Lower leg skin (tissue), 4 donors: ENCODE data around the gene TREH. TPM values are rescaled to one million over a fixed set of nuclear protein-coding genes. Genes with fewer than 3 reads are reported as not detected.

Source experiments
- DNase-seq, 2 donors: peaks; one replicate each; pipeline ENCODE4 v3.0.0-alpha.2; 2019; ENCODE audit warnings: low spot score in 2 of 2
- H3K4me3 ChIP-seq: fragments of 200-600 bp; sonication (generic); 2 replicates; pipeline ENCODE4 v1.5.1; 2017; ENCODE audit warnings: mild to moderate bottlenecking, low read depth; ENCODE audit not compliant: poor library complexity, severe bottlenecking
- POLR2A ChIP-seq, 2 donors: fragments of 450-650 bp; IDR thresholded peaks; one replicate each; pipeline ENCODE4 v1.6.1; 2016 to 2017; ENCODE audit warnings: antibody characterized with exemption in 2 of 2, mild to moderate bottlenecking in 1 of 2, moderate library complexity in 1 of 2
- WGBS, 2 donors: methylation state at CpG; one replicate each; pipeline ENCODE4 v1.1.5; 2018; 5-methylcytosine and 5-hydroxymethylcytosine counted together
- intact Hi-C: fragments of 100-400 bp; cut with DNase I; formaldehyde crosslinking; loops from one replicate; pipeline ENCODE4 v1.15.0; 2023; ENCODE audit warnings: low total_unique reads
- total RNA-seq, 4 donors: library from RNA; depleted of rRNA; stranded (reverse); fragments of >200 nt; gene quantifications; one replicate each; pipeline ENCODE4 v1.1.0, GENCODE V29; 2016
- TF ChIP-seq, protein P1 (sequence below), 3 donors: fragments of 450-650 bp; IDR thresholded peaks; one replicate each; pipeline ENCODE4 v1.5.1; 2016; ENCODE audit warnings: antibody characterized with exemption in 3 of 3, mild to moderate bottlenecking in 3 of 3, moderate library complexity in 2 of 3

The TREH gene
- total RNA-seq, 4 donors from 2014 or later: not detected

DNA sequence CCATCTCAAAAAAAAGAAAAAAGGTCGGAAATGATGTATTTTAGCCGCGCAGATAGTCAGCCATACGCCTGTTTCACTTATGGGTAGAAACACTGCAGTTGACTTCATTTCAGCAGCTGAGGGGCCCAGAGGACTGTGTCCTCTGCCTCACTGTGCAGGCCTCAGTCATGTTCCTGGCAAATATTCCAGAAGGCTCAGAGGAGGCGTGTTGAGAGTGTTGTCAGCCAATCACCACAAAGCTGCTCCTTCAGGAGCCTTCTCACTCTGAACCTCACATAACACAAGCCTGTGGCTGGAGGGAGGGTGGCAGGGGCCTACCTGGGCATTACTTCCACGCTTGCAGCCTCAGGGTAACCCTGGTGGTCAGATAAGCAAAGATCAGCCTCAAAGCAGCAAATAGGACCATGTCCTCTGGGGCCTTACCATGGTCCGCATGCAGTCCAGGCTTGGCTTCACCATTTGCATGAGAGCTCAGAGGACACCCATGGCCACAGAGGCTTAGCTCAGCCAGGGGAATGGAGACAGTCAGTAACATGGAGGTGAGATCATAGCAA lies 17.3 kb upstream of the TREH start:
- 88 to 89% methylated on average over 7 of the region's 7 CpGs for WGBS, 2 donors
- no peak for DNase-seq
- H3K4me3 ChIP-seq: no peak overlapping the region
- no peak for TF ChIP-seq POLR2A (IDR thresholded peaks at IDR 0.05)
- TF ChIP-seq, protein P1, sequence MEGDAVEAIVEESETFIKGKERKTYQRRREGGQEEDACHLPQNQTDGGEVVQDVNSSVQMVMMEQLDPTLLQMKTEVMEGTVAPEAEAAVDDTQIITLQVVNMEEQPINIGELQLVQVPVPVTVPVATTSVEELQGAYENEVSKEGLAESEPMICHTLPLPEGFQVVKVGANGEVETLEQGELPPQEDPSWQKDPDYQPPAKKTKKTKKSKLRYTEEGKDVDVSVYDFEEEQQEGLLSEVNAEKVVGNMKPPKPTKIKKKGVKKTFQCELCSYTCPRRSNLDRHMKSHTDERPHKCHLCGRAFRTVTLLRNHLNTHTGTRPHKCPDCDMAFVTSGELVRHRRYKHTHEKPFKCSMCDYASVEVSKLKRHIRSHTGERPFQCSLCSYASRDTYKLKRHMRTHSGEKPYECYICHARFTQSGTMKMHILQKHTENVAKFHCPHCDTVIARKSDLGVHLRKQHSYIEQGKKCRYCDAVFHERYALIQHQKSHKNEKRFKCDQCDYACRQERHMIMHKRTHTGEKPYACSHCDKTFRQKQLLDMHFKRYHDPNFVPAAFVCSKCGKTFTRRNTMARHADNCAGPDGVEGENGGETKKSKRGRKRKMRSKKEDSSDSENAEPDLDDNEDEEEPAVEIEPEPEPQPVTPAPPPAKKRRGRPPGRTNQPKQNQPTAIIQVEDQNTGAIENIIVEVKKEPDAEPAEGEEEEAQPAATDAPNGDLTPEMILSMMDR (IDR thresholded peaks at IDR 0.05): no peak
- intact Hi-C loops: no loop called here

DNA sequence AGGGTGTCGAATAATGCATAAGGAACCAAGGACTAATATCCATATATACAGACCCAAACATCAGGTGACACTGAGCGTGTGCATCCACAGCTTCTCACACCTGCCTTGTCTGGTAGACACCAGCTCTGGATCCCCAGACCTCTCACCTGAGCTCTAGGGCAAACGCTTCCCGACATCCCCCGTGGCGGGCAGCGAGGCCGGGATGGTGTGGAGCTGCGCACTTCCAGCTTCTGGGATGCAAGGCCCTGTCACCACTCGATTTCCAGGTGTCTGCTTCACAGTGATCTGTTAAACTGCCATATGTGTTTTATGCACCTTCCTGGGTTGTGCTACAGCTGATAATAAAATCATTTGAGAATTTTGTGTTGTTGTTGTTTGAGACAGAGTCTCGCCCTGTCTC lies 15.3 kb upstream of the TREH start:
- WGBS, 2 donors: 91 to 96% methylated on average over 11 of the region's 11 CpGs
- no peak overlapping the region for H3K4me3 ChIP-seq
- no peak for DNase-seq
- intact Hi-C loops: loop anchor here (5.0 kb wide), 1 partner anchor 263 kb away; the partner anchor contains the start of gene UPK2
- TF ChIP-seq, protein P1 (IDR thresholded peaks at IDR 0.05): no peak
- TF ChIP-seq POLR2A (IDR thresholded peaks at IDR 0.05): no peak

DNA sequence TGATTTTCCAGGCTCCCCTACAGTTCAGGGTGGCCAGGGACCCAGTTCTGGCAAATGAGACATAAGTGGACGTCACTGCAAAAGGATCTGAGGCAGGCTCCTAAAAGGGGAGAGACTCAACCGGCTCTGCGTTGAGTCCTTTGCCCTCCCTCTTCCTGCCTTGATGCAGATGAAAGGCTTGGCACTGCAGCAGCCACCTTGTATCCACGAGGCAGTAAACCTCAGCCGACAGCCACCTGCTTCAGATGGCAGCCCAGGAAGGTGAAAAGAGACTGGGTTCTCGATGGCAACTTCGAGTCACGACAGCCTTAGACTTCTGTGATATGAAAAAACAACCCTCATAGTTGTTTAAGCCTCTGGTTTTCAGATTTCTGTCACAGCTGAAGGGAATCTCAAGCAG lies 14.7 kb upstream of the TREH start:
- peak in 1 of 2 donors; percentile 52 for DNase-seq
- WGBS, 2 donors: 94% methylated on average over 8 of the region's 8 CpGs
- intact Hi-C loops: loop anchor here (5.0 kb wide), 1 partner anchor 263 kb away; the partner anchor contains the start of gene UPK2
- TF ChIP-seq, protein P1 (IDR thresholded peaks at IDR 0.05): no peak
- TF ChIP-seq POLR2A (IDR thresholded peaks at IDR 0.05): no peak
- no peak overlapping the region for H3K4me3 ChIP-seq

DNA sequence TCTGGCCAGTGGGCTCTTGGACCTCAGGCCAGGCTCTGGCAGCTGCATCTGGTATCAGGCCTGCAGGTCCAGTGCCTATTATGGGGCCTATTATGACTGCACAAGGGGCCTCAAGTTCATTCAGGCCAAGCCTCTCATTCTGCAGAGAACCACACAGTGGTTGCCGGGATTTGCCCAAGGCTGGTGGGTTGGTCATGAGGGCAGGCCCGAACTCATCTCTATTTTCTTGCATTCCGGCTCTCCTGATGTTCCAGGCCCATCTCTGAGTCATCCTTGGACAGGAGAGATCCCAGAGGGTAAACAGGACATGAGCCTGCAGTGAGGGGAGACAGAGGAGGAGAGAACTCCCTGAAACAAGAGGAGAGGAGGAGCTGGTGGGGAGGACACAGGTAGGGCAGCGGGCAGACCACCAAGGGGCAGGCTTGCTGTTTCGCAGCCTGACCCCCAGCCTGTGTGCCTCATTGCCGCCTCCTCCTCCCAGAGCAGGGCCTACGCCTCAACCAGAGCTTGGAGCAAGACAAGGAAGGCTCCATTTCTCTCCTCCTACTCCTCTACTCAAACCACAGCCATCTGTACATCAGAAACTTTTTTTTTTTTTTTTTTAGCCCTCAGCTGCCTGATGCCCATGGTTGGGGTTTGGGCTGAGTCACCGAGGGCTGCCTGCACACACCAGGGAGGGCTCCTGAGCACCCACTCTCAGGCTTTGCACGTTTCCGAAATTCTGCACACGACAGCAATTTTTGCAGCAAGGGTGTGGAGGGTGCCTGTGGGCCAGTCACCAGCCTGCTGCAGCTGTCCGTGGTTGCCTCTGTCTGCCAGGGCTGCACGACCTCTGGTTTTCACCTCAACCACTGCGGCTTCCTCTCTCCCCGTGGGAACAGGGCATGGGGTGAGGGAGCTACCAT lies 12.7 kb upstream of the TREH start:
- H3K4me3 ChIP-seq: no peak overlapping the region
- TF ChIP-seq POLR2A (IDR thresholded peaks at IDR 0.05): no peak
- TF ChIP-seq, protein P1 (IDR thresholded peaks at IDR 0.05): no peak
- 39 to 46% methylated on average over 14 to 15 of the region's 15 CpGs for WGBS, 2 donors
- intact Hi-C loops: loop anchor here (5.0 kb wide), 1 partner anchor 265 kb away; the partner anchor contains the start of gene UPK2
- DNase-seq: peak in 1 of 2 donors; percentile 79

DNA sequence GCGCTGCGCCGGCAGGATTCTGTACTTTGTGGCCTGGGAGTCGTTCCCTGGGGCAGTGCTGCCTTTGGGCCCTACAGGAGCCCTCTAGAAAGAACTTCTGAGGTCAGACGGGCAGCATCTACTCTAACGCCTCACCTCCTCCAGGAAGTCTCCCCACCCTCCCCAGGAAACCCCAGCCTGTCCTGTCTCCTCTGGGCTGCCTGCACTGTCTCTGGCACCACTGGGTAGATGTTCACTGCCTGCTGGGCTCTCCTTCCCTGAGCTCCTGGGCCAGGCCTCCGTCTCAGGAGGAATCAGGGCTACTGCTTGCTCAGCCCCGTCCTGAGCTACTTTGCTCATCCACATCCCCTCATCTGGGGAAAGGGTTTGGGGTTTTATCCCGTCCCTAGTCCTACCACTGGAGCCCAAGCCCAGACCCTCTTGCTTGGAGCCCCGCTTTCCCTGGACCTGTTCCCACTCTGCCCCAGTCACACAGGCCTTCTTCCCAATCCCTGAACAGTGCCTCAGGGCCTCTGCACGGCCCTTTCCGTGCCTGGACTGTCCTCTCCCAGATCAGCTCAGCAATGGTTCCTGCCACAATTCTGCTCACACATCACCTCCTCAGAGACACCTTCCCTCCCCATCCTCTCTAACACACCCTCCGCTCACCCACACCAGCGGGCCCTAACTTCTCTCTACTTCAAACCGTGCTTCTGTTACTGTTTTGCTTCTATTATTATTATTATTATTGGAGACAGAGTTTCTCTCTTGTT lies 11.3 kb upstream of the TREH start:
- TF ChIP-seq, protein P1 (IDR thresholded peaks at IDR 0.05): no peak
- no peak for TF ChIP-seq POLR2A (IDR thresholded peaks at IDR 0.05)
- H3K4me3 ChIP-seq: no peak overlapping the region
- intact Hi-C loops: loop anchor here (5.0 kb wide), 1 partner anchor 267 kb away; the partner anchor contains the start of gene UPK2
- WGBS, 2 donors: 87 to 90% methylated on average over 15 of the region's 15 CpGs
- DNase-seq: peak in 1 of 2 donors; percentile 84
